GM13976 (cell line): ENCODE data around the gene NUDT4.

Experiments
- DNase-seq: peaks from one replicate; pipeline ENCODE4 v3.0.0; 2012; ENCODE audit warnings: low spot score
- in situ Hi-C: fragments of 300-500 bp; cut with MboI; formaldehyde crosslinking; loops from one replicate; pipeline ENCODE4 v1.12.0; 2022; ENCODE audit warnings: low sequenced_read_pairs, mixed read lengths, inconsistent platforms; ENCODE audit not compliant: unreplicated experiment
- TF ChIP-seq, protein P1 (sequence below): IDR thresholded peaks from 2 replicates; pipeline ENCODE4 v1.5.1; 2012; ENCODE audit warnings: borderline replicate concordance, mild to moderate bottlenecking; ENCODE audit not compliant: insufficient read depth; ENCODE audit errors: extremely low read depth, missing control alignments, control extremely low read depth

NUDT4 gene

DNA sequence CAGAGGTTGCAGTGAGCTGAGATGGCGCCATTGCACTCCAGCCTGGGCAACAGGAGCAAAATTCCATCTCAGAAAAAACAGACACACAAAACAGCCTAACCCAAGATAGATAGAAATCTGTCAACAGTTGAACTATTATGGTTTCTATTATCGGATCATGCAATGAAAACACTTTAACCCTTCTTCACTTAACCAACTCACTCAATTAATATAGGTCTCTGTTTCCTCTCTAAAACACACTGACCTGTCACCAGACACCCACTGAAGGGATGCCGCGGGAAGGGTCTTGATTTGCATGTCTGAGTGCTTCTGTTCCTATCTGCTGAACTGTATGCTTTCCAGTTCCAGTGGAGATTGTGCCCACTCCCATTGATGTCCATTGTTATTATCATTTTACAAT, 38.0 kb upstream of the NUDT4 start:
- in situ Hi-C loops = no loop called here
- TF ChIP-seq, protein P1, sequence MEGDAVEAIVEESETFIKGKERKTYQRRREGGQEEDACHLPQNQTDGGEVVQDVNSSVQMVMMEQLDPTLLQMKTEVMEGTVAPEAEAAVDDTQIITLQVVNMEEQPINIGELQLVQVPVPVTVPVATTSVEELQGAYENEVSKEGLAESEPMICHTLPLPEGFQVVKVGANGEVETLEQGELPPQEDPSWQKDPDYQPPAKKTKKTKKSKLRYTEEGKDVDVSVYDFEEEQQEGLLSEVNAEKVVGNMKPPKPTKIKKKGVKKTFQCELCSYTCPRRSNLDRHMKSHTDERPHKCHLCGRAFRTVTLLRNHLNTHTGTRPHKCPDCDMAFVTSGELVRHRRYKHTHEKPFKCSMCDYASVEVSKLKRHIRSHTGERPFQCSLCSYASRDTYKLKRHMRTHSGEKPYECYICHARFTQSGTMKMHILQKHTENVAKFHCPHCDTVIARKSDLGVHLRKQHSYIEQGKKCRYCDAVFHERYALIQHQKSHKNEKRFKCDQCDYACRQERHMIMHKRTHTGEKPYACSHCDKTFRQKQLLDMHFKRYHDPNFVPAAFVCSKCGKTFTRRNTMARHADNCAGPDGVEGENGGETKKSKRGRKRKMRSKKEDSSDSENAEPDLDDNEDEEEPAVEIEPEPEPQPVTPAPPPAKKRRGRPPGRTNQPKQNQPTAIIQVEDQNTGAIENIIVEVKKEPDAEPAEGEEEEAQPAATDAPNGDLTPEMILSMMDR = no peak
- DNase-seq = no peak

DNA sequence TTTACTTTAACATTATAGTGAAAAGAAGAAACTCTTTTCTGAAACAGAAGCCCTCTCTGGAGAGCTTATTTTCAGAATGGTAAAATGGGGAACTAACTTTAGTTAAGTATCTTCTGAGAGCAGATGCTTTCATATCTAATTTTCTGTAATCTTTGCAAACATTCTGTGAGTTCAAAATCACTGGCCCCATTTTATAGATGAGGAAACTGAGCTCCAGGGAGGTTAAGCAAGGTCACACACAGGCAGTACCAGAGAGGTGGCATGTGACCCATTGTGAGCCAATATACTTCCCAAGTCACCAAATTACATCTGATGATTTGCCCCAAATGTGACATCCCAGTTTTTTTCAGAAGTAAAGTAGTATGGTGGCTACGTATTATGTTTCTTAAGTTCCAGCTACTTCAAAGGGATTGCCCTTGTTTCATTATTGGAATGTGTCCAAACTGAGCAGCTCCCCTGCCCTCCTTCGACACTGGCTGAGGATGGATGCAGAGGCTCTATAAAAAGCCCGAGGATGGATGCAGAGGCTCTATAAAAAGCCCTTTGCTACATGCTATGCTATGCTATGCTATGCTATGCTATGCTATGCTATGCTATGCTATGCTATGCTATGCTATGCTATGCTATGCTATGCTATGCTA, 36.2 kb upstream of the NUDT4 start:
- TF ChIP-seq, protein P1 = no peak
- no peak for DNase-seq

DNA sequence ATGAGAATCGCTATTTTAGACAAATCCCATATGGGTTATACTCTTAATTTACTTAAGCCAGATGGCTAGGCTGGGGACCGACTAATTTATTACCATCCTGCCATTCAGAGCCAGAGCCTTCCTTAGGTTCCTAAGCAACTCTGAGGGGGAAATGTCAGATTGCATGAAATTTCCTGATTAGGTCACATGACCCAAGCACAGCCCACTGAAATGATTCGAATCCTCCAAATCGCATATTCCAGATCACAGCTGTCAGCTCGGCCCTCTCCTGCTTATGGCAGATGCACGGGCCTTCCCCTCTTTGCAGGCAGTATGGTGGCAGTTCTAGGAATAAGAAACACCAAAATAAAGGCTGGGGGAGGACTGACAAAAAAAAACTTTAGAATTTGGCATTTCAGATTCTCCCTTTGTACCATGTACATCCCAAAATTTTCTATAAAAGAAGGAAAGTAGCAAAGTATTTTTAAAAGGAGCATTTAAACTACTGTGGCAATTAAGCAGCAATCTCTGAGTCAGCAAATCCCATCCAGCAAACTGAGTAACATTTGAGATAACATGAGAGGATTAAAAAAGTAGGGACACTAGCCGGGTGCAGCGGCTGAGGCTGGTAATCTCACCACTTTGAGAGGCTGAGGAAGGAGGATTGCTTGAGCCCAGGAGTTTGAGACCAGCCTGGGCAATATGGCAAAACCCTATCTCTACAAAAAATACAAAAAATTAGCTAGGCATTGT, 30.5 kb upstream of the NUDT4 start:
- TF ChIP-seq, protein P1 = no peak
- DNase-seq = no peak
- in situ Hi-C loops = no loop called here

More for the DNA sequence above, 36.2 kb upstream of the NUDT4 start:
- in situ Hi-C loops = no loop called here

DNA sequence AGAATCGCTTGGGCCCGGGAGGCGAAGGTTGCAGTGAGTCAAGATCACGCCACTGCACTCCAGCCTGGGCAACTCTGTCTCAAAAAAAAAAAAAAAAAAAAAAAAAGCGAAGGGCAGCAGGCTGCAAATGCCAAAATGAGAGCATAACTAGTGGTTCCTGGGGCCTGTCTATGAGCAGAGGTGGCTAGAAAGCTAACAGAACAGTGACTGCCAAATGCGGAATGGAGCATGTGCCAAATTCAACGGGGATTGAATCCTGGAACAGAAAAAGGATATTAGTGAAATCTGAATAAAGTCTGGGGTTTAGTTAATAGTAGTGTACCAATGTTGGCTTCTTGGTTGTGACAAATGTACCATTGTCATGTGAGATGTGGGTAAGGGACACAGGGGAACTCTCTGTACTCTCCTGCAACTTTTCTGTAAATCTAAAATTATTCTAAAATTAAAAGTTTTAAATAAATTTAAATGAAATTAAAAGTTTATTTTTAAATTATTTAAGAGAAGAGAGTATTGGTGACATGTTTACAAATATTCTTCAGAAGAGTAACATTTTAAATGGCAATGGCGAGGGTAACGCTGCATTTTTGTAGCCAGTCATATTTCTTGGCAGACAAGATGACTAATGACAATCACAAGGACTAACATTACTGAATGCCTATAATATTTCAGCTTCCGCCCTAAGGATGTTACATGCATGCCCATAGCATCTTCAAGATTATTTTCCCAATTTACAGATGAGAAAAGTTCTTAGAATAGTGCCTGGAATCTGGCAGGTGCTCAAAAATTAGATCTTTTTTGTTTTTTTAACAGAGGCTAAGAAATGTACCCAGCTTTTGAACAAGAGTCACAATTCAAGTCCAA, 28.9 kb upstream of the NUDT4 start:
- in situ Hi-C loops = no loop called here
- no peak for DNase-seq
- TF ChIP-seq, protein P1 = no peak

DNA sequence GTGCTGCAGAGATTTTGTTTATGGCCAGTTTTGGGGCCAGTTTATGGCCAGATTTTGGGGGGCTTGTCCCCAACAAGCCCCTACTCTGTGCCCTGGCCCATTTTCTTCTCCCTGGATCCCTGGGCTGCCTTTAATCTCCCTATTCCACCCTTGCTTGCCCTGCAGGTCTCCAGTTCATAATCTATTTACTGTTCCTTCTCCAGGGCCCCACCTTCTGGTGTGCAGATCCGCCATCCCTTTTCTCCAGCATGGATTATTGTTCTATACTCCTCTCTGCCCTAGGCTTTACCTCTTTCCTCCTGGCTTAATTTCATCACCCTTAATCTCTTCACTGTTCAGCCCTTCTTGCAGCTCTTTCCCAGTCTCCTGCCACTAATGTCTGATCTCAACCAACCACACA, 26.0 kb upstream of the NUDT4 start:
- TF ChIP-seq, protein P1 = no peak
- in situ Hi-C loops = no loop called here
- no peak for DNase-seq

DNA sequence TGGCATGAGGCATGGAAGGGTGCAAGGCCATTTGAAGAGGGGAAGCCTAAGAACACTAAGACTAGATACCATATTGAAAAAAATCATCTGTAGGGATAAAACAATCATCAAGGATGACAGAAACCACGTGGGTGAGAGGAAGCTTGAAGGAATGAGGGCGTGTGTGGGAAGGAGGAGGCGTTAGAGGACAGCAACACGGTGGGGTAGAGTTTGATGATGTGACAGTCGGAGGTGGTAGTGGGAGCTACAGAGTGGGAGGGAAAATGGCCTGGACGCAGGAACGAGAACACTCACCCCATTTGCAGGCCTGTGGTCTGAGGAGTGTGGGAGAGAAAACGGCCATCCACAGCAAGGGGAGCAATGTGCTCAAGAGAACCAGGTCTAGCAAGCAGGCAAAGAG, 25.4 kb upstream of the NUDT4 start:
- in situ Hi-C loops = no loop called here
- no peak for DNase-seq
- TF ChIP-seq, protein P1 = no peak
